Measurements from ENCODE around the gene TYMP. TPM values are rescaled to one million over a fixed set of nuclear protein-coding genes. Genes with fewer than 3 reads are reported as not detected.

TYMP gene
- total RNA-seq, 1 donor from 2014 or later = 10.8 TPM

GRCh38 chr22:50481440-50482106 lies 48.2 kb downstream of the TYMP start, which contains the start of gene ADM2:
Gene ADM2, plus strand, starts transcription at chr22:50481543. Its CDS starts 305 bp downstream, at chr22:50481848.
- DNase-seq (ENCODE audit: extremely low spot score, unreplicated experiment) = no peak
- H3K9me3 Mint-ChIP-seq (ENCODE audit: unreplicated experiment) = no peaks in the 10 kb centered on the region
- no peak for TF ChIP-seq CTCF (IDR thresholded peaks at IDR 0.05)
- H3K27me3 Mint-ChIP-seq (ENCODE audit: unreplicated experiment) = peaks cover 9% of the 10 kb centered on the region
- peaks cover 9% of the 10 kb centered on the region for H3K4me1 Mint-ChIP-seq (ENCODE audit: unreplicated experiment)
- H3K36me3 Mint-ChIP-seq (ENCODE audit: unreplicated experiment) = peaks cover 2% of the 10 kb centered on the region
- peak within 1 kb of the TSS; percentile 27 for H3K27ac Mint-ChIP-seq (ENCODE audit: unreplicated experiment)
- H3K4me3 Mint-ChIP-seq (ENCODE audit: unreplicated experiment) = peak within 1 kb of the TSS; percentile 78

DNA sequence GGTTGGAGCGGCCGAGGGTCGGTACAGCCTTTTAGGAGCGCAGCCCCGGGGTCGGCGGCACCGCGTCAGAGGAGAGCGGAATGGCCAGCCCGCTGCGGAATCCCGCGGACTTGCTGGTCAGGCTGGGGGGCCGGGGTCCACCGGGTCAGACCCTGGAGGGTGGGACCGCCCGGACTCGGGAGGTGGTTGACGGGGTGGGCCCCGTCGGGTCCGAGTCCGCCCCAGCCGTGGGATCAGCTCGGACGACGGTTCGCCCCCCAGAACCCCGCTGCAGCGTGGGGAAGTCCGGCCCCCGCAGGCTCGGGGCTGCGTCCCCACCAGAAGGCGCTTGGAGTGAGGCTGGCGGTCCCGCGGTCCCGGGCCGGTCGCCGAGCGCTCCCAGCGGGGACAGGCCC lies 48.8 kb downstream of the TYMP start:
- Mint-ChIP-seq H3K9me3 (ENCODE audit: unreplicated experiment) (no peaks in the 10 kb centered on the region), H3K4me1 (ENCODE audit: unreplicated experiment) (peaks cover 4% of the 10 kb centered on the region), H3K27ac (ENCODE audit: unreplicated experiment) (no peak overlapping the region), H3K4me3 (ENCODE audit: unreplicated experiment) (peak overlapping the region; percentile 66), H3K27me3 (ENCODE audit: unreplicated experiment) (peaks cover 9% of the 10 kb centered on the region), H3K36me3 (ENCODE audit: unreplicated experiment) (peaks cover 2% of the 10 kb centered on the region)
- no peak for TF ChIP-seq CTCF (IDR thresholded peaks at IDR 0.05)
- no peak for DNase-seq (ENCODE audit: extremely low spot score, unreplicated experiment)

DNA sequence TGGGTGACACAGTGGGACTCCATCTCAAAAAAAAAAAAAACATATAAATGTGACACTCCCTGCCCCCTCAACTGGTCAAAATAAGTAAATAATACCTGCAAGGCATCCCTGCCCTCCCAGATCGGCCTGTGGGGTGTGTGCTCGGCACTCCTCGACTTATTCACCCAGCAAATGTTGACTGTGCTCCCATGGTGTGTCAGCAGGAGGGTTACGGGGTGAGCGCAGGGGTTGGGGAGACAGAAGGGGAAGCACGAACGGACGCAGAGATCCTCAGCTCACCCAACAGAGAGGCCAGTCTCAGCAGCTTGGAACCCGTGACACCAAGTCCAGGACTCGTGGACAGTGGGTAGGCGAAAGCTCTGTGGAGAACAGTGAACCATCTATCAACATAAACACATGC lies 50.1 kb downstream of the TYMP start:
- no peak overlapping the region for H3K27ac Mint-ChIP-seq (ENCODE audit: unreplicated experiment)
- peaks cover 2% of the 10 kb centered on the region for H3K36me3 Mint-ChIP-seq (ENCODE audit: unreplicated experiment)
- no peak overlapping the region for H3K4me3 Mint-ChIP-seq (ENCODE audit: unreplicated experiment)

GRCh38 chr22:50477923-50478322 lies 51.9 kb downstream of the TYMP start:
- no peak for DNase-seq (ENCODE audit: extremely low spot score, unreplicated experiment)
- Mint-ChIP-seq H3K9me3 (ENCODE audit: unreplicated experiment) (no peaks in the 10 kb centered on the region), H3K4me1 (ENCODE audit: unreplicated experiment) (peaks cover 18% of the 10 kb centered on the region), H3K36me3 (ENCODE audit: unreplicated experiment) (no peaks in the 10 kb centered on the region), H3K4me3 (ENCODE audit: unreplicated experiment) (no peak overlapping the region), H3K27me3 (ENCODE audit: unreplicated experiment) (peaks cover 9% of the 10 kb centered on the region), H3K27ac (ENCODE audit: unreplicated experiment) (no peak overlapping the region)
- TF ChIP-seq CTCF (IDR thresholded peaks at IDR 0.05) = no peak

More for the DNA sequence above, 50.1 kb downstream of the TYMP start:
- no peak for DNase-seq (ENCODE audit: extremely low spot score, unreplicated experiment)
- no peak for TF ChIP-seq CTCF (IDR thresholded peaks at IDR 0.05)
- Mint-ChIP-seq H3K9me3 (ENCODE audit: unreplicated experiment) (no peaks in the 10 kb centered on the region), H3K27me3 (ENCODE audit: unreplicated experiment) (peaks cover 9% of the 10 kb centered on the region), H3K4me1 (ENCODE audit: unreplicated experiment) (peaks cover 8% of the 10 kb centered on the region)

GRCh38 chr22:50476868-50477267 lies 52.9 kb downstream of the TYMP start:
- Mint-ChIP-seq H3K9me3 (ENCODE audit: unreplicated experiment) (no peaks in the 10 kb centered on the region), H3K4me3 (ENCODE audit: unreplicated experiment) (peak overlapping the region; percentile 15), H3K27me3 (ENCODE audit: unreplicated experiment) (peaks cover 9% of the 10 kb centered on the region), H3K36me3 (ENCODE audit: unreplicated experiment) (no peaks in the 10 kb centered on the region), H3K27ac (ENCODE audit: unreplicated experiment) (no peak overlapping the region), H3K4me1 (ENCODE audit: unreplicated experiment) (peaks cover 26% of the 10 kb centered on the region)
- no peak for TF ChIP-seq CTCF (IDR thresholded peaks at IDR 0.05)
- DNase-seq (ENCODE audit: extremely low spot score, unreplicated experiment) = no peak

Other genes with a start within 250 kb of the TYMP start
- 347 and 362 TPM in 2 replicates for gene PLXNB2, start 222.4 kb downstream of the TYMP start, total RNA-seq
- gene DENND6B, start 203.0 kb downstream of the TYMP start, total RNA-seq = 10.4 and 10.8 TPM in 2 replicates
- gene PPP6R2, start 186.7 kb downstream of the TYMP start, total RNA-seq = 62.4 and 62.6 TPM in 2 replicates
- gene SBF1, start 55.0 kb downstream of the TYMP start, total RNA-seq = 96.5 and 110 TPM in 2 replicates
- gene ADM2, start 48.5 kb downstream of the TYMP start, total RNA-seq = 20.6 and 21.1 TPM in 2 replicates
- 0.76 and 1.5 TPM in 2 replicates for gene MIOX, start 43.2 kb downstream of the TYMP start, total RNA-seq
- 107 and 108 TPM in 2 replicates for gene LMF2, start 22.3 kb downstream of the TYMP start, total RNA-seq
- gene NCAPH2, start 21.8 kb downstream of the TYMP start, total RNA-seq = 46.3 and 47.0 TPM in 2 replicates
- 2.8 TPM in 1 of 2 replicates, not detected in the other for gene SCO2, start 4.4 kb downstream of the TYMP start, total RNA-seq
- gene KLHDC7B, start 15.9 kb upstream of the TYMP start, total RNA-seq = 0.21 TPM in 1 of 2 replicates, not detected in the other
- gene SYCE3, start 32.9 kb upstream of the TYMP start, total RNA-seq = not detected in 2 replicates
- gene CPT1B, start 48.4 kb upstream of the TYMP start, total RNA-seq = 49.8 and 60.7 TPM in 2 replicates
- 75.4 and 79.9 TPM in 2 replicates for gene CHKB, start 52.8 kb upstream of the TYMP start, total RNA-seq
- gene MAPK8IP2, start 70.8 kb upstream of the TYMP start, total RNA-seq = 2.8 and 3.6 TPM in 2 replicates
- 43.5 and 44.0 TPM in 2 replicates for gene ARSA, start 98.1 kb upstream of the TYMP start, total RNA-seq
- 4.7 and 4.8 TPM in 2 replicates for gene SHANK3, start 142.8 kb upstream of the TYMP start, total RNA-seq
- not detected in 2 replicates for gene ACR, start 208.2 kb upstream of the TYMP start, total RNA-seq

All from osteocyte (in vitro differentiated cells).